ENCODE data around the gene PKIB. TPM values are rescaled to one million over a fixed set of nuclear protein-coding genes. Genes with fewer than 3 reads are reported as not detected.

PKIB gene
- total and polyA plus RNA-seq, 4 donors: 2.5 to 5.1 (median 3.0) TPM

DNA sequence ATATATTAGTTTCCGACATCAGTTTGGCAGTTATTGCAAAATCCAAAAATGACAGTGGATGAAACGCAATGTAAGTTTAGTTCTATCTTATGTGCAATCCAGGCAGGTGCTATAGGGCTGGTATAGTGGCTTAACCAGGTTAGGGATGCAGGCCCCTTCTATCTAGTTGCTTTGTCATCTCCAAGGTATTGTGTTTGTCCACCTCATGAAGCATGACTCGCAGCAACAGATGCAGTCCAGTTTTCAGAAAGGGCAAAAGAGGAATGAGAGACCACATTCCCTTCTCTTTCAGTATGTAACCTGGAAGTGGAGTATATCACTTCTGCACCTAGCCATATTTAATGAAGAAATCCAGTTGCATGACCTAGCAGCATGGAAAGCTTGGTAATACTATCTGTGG is 59.7 kb downstream of the PKIB start:
- Histone ChIP-seq H3K4me3 (ENCODE audit: low read depth in 1 of 3, low read length in 3 of 3) (no peak overlapping the region), H3K27me3 (ENCODE audit: control insufficient read depth in 4 of 4, insufficient read depth in 4 of 4, low read length in 3 of 4) (no peaks in the 10 kb centered on the region), H3K9me3 (ENCODE audit: control insufficient read depth in 4 of 4, low read length in 3 of 4) (no peaks in the 10 kb centered on the region), H3K36me3 (ENCODE audit: control insufficient read depth in 4 of 4, insufficient read depth in 3 of 4, low read depth in 1 of 4, low read length in 3 of 4) (no peaks in the 10 kb centered on the region), H3K9ac (ENCODE audit: low read depth in 1 of 2, low read length in 2 of 2) (no peak overlapping the region), H3K4me1 (ENCODE audit: control insufficient read depth in 4 of 4, insufficient read depth in 4 of 4, low read length in 3 of 4) (no peaks in the 10 kb centered on the region), H3K27ac (ENCODE audit: low read depth in 1 of 2, low read length in 2 of 2) (no peak overlapping the region)
- WGBS: 95% methylated on average over 3 of the region's 3 CpGs
- no peak for DNase-seq (ENCODE audit: low spot score)
- no peak for TF ChIP-seq EGR1 (IDR thresholded peaks at IDR 0.05; ENCODE audit: low read depth in 2 of 2)
- TF ChIP-seq NR2F2 (IDR thresholded peaks at IDR 0.05): no peak
- TF ChIP-seq, protein P1, sequence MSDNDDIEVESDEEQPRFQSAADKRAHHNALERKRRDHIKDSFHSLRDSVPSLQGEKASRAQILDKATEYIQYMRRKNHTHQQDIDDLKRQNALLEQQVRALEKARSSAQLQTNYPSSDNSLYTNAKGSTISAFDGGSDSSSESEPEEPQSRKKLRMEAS (IDR thresholded peaks at IDR 0.05): no peak
- no peak for TF ChIP-seq HNF4G (IDR thresholded peaks at IDR 0.05)
- no peak for TF ChIP-seq TAF1 (conservative IDR thresholded peaks at IDR 0.05)
- TF ChIP-seq, protein P2, sequence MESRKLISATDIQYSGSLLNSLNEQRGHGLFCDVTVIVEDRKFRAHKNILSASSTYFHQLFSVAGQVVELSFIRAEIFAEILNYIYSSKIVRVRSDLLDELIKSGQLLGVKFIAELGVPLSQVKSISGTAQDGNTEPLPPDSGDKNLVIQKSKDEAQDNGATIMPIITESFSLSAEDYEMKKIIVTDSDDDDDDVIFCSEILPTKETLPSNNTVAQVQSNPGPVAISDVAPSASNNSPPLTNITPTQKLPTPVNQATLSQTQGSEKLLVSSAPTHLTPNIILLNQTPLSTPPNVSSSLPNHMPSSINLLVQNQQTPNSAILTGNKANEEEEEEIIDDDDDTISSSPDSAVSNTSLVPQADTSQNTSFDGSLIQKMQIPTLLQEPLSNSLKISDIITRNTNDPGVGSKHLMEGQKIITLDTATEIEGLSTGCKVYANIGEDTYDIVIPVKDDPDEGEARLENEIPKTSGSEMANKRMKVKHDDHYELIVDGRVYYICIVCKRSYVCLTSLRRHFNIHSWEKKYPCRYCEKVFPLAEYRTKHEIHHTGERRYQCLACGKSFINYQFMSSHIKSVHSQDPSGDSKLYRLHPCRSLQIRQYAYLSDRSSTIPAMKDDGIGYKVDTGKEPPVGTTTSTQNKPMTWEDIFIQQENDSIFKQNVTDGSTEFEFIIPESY (IDR thresholded peaks at IDR 0.05): no peak
- TF ChIP-seq HNF4A (conservative IDR thresholded peaks at IDR 0.05): no peak
- TF ChIP-seq, protein P3, sequence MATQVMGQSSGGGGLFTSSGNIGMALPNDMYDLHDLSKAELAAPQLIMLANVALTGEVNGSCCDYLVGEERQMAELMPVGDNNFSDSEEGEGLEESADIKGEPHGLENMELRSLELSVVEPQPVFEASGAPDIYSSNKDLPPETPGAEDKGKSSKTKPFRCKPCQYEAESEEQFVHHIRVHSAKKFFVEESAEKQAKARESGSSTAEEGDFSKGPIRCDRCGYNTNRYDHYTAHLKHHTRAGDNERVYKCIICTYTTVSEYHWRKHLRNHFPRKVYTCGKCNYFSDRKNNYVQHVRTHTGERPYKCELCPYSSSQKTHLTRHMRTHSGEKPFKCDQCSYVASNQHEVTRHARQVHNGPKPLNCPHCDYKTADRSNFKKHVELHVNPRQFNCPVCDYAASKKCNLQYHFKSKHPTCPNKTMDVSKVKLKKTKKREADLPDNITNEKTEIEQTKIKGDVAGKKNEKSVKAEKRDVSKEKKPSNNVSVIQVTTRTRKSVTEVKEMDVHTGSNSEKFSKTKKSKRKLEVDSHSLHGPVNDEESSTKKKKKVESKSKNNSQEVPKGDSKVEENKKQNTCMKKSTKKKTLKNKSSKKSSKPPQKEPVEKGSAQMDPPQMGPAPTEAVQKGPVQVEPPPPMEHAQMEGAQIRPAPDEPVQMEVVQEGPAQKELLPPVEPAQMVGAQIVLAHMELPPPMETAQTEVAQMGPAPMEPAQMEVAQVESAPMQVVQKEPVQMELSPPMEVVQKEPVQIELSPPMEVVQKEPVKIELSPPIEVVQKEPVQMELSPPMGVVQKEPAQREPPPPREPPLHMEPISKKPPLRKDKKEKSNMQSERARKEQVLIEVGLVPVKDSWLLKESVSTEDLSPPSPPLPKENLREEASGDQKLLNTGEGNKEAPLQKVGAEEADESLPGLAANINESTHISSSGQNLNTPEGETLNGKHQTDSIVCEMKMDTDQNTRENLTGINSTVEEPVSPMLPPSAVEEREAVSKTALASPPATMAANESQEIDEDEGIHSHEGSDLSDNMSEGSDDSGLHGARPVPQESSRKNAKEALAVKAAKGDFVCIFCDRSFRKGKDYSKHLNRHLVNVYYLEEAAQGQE (IDR thresholded peaks at IDR 0.05): no peak
- TF ChIP-seq GABPA (IDR thresholded peaks at IDR 0.05 in 1 of 2, conservative IDR thresholded peaks at IDR 0.05 in 1 of 2): no peak

DNA sequence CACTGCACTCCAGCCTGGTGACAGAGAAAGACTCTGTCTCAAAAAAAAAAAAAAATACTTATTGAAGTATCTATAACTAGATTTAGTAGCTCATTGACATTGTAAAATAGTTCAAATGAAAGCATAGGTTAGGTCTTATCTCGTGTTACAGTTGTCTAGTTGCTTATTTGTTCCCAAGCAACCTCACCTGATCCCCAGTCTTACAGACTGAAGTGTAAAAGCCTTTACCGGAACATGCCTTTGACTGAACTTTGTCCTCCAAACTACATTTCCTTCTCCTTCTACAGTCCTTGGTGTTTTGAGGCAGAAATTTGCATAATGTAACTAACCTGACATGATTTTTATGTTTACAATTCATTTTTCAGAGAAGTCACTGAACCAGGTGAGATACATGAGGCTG is 61.0 kb downstream of the PKIB start:
- no peak overlapping the region for H3K4me3 ChIP-seq (ENCODE audit: low read depth in 1 of 3, low read length in 3 of 3)
- H3K4me1 ChIP-seq (ENCODE audit: control insufficient read depth in 4 of 4, insufficient read depth in 4 of 4, low read length in 3 of 4): no peaks in the 10 kb centered on the region
- no peak overlapping the region for H3K9ac ChIP-seq (ENCODE audit: low read depth in 1 of 2, low read length in 2 of 2)
- H3K9me3 ChIP-seq (ENCODE audit: control insufficient read depth in 4 of 4, low read length in 3 of 4): no peaks in the 10 kb centered on the region
- DNase-seq (ENCODE audit: low spot score): no peak
- H3K27ac ChIP-seq (ENCODE audit: low read depth in 1 of 2, low read length in 2 of 2): no peak overlapping the region
- H3K36me3 ChIP-seq (ENCODE audit: control insufficient read depth in 4 of 4, insufficient read depth in 3 of 4, low read depth in 1 of 4, low read length in 3 of 4): no peaks in the 10 kb centered on the region
- no peaks in the 10 kb centered on the region for H3K27me3 ChIP-seq (ENCODE audit: control insufficient read depth in 4 of 4, insufficient read depth in 4 of 4, low read length in 3 of 4)
- WGBS: 56% methylated on average over 2 of the region's 2 CpGs
- TF ChIP-seq YY1 (IDR thresholded peaks at IDR 0.05) (no peak), EGR1 (IDR thresholded peaks at IDR 0.05; ENCODE audit: low read depth in 2 of 2) (no peak), JUND (IDR thresholded peaks at IDR 0.05) (no peak), FOXA1 (IDR thresholded peaks at IDR 0.05) (no peak), RXRA (IDR thresholded peaks at IDR 0.05) (no peak), NR2F2 (IDR thresholded peaks at IDR 0.05) (no peak), GABPA (IDR thresholded peaks at IDR 0.05 in 1 of 2, conservative IDR thresholded peaks at IDR 0.05 in 1 of 2) (no peak), HNF4A (conservative IDR thresholded peaks at IDR 0.05) (no peak)
- TF ChIP-seq, protein P4, sequence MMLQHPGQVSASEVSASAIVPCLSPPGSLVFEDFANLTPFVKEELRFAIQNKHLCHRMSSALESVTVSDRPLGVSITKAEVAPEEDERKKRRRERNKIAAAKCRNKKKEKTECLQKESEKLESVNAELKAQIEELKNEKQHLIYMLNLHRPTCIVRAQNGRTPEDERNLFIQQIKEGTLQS (IDR thresholded peaks at IDR 0.05): no peak
- TF ChIP-seq, protein P5, sequence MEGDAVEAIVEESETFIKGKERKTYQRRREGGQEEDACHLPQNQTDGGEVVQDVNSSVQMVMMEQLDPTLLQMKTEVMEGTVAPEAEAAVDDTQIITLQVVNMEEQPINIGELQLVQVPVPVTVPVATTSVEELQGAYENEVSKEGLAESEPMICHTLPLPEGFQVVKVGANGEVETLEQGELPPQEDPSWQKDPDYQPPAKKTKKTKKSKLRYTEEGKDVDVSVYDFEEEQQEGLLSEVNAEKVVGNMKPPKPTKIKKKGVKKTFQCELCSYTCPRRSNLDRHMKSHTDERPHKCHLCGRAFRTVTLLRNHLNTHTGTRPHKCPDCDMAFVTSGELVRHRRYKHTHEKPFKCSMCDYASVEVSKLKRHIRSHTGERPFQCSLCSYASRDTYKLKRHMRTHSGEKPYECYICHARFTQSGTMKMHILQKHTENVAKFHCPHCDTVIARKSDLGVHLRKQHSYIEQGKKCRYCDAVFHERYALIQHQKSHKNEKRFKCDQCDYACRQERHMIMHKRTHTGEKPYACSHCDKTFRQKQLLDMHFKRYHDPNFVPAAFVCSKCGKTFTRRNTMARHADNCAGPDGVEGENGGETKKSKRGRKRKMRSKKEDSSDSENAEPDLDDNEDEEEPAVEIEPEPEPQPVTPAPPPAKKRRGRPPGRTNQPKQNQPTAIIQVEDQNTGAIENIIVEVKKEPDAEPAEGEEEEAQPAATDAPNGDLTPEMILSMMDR (IDR thresholded peaks at IDR 0.05; ENCODE audit: low read depth, low read length, missing input control): no peak
- TF ChIP-seq, protein P3 (IDR thresholded peaks at IDR 0.05): no peak
